SIG-M5 treated with dmso at 0.1 percent for 504 hours (cell line): ENCODE measurements around the gene RIMS4.

Experiments used
- DNase-seq: peaks from one replicate; lab custom pipeline; 2025; ENCODE audit not compliant: unreplicated experiment; lab: John Stamatoyannopoulos, UW

The RIMS4 gene

GRCh38 chr20:44703183-44703925 lies 107.0 kb downstream of the RIMS4 start:
- DNase-seq: no peak

- no peak for DNase-seq
Measured at GRCh38 chr20:44702776-44703175, 107.6 kb downstream of the RIMS4 start.

GRCh38 chr20:44701858-44702256 lies 108.5 kb downstream of the RIMS4 start:
- DNase-seq: no peak
